CD4-positive, alpha-beta T cell (primary cell): ENCODE measurements around the gene CTSK. TPM values are rescaled to one million over a fixed set of nuclear protein-coding genes. Genes with fewer than 3 reads are reported as not detected.

ENCODE experiments used
- ATAC-seq: fragments of 200-7000 bp; cut with Tn5 transposase; one replicate; pipeline ENCODE4 v1.10.0; 2022; ENCODE audit warnings: mild to moderate bottlenecking; ENCODE audit not compliant: poor library complexity
- CTCF ChIA-PET: fragments of 350-600 bp; sonication (Branson Sonifier 250); formaldehyde crosslinking; loops from one replicate; lab custom pipeline; 2021; ENCODE audit warnings: antibody characterized with exemption, inconsistent platforms; lab: Charles Lee
- POLR2A ChIA-PET: fragments of 350-600 bp; sonication (Branson Sonifier 250); formaldehyde crosslinking; loops from one replicate; lab custom pipeline; 2021; ENCODE audit warnings: antibody characterized with exemption, inconsistent platforms; lab: Charles Lee
- DNase-seq, 14 experiments: peaks; one replicate each; pipeline ENCODE4 v3.0.0-alpha.2; 2013 to 2020; ENCODE audit warnings: mixed read lengths in 2 of 14
- H3K27ac ChIP-seq, 2 donors: one replicate each; pipeline versions ENCODE4 v1.5.1 to v1.7.0; 2013; ENCODE audit warnings: low read length in 2 of 2, low read depth in 1 of 2, mild to moderate bottlenecking in 1 of 2
- H3K27me3 ChIP-seq, 2 experiments: 1 replicate in 1 of 2; 2 replicates in 1 of 2; pipeline versions ENCODE4 v1.6.1 to v1.7.0; 2013; ENCODE audit warnings: low read length in 2 of 2, control low read depth in 1 of 2, mild to moderate bottlenecking in 1 of 2, moderate library complexity in 1 of 2; ENCODE audit not compliant: insufficient read depth in 2 of 2, control insufficient read depth in 1 of 2
- H3K36me3 ChIP-seq: one replicate; pipeline ENCODE4 v1.6.1; 2013; ENCODE audit warnings: low read length, control low read depth; ENCODE audit not compliant: insufficient read depth
- H3K4me1 ChIP-seq: one replicate; pipeline ENCODE4 v1.6.1; 2013; ENCODE audit warnings: low read length, control low read depth; ENCODE audit not compliant: insufficient read depth
- H3K4me3 ChIP-seq: one replicate; pipeline ENCODE4 v1.5.1; 2013; ENCODE audit warnings: mild to moderate bottlenecking, low read length, moderate library complexity
- H3K9me3 ChIP-seq, 2 experiments: 1 replicate in 1 of 2; 2 replicates in 1 of 2; pipeline versions ENCODE4 v1.6.1 to v1.7.0; 2013; ENCODE audit warnings: low read length in 2 of 2, mild to moderate bottlenecking in 2 of 2, control low read depth in 1 of 2, moderate library complexity in 1 of 2; ENCODE audit not compliant: control insufficient read depth in 1 of 2, insufficient read depth in 1 of 2
- H3K27ac Mint-ChIP-seq: one replicate; pipeline ENCODE4 v1.8.0; 2020; ENCODE audit warnings: mixed read lengths
- H3K27me3 Mint-ChIP-seq: one replicate; pipeline ENCODE4 v1.8.0; 2021; ENCODE audit warnings: mixed read lengths
- H3K36me3 Mint-ChIP-seq: one replicate; pipeline ENCODE4 v1.8.0; 2021; ENCODE audit warnings: low read depth, mixed read lengths
- H3K4me1 Mint-ChIP-seq: one replicate; pipeline ENCODE4 v1.8.0; 2021; ENCODE audit warnings: low read depth, mixed read lengths
- H3K4me3 Mint-ChIP-seq: one replicate; pipeline ENCODE4 v1.8.0; 2020; ENCODE audit warnings: mild to moderate bottlenecking, mixed read lengths
- H3K9me3 Mint-ChIP-seq: one replicate; pipeline ENCODE4 v1.8.0; 2020; ENCODE audit warnings: mixed read lengths
- intact Hi-C, 2 experiments: fragments of 100-400 bp; cut with DNase I in 1 of 2; cut with micrococcal nuclease in 1 of 2; formaldehyde crosslinking; loops; one replicate each; pipeline versions ENCODE4 v1.15.1 to v1.9.0; 2023 to 2025; cut with DNase I, micrococcal nuclease
- total RNA-seq, 174 experiments: library from RNA in 2 of 174; stranded (reverse) in 2 of 174; gene quantifications; one replicate each; pipeline ENCODE4 v1.2.3 and lab custom pipeline; 2021 to 2026
- TF ChIP-seq, protein P1 (sequence below): fragments of 200-600 bp; IDR thresholded peaks from one replicate; pipeline ENCODE4 v1.8.0; 2022; ENCODE audit warnings: antibody characterized with exemption, mild to moderate bottlenecking

The CTSK gene
- total RNA-seq, 2 experiments from 2014 or later: 11.2 to 11.8 TPM

DNA sequence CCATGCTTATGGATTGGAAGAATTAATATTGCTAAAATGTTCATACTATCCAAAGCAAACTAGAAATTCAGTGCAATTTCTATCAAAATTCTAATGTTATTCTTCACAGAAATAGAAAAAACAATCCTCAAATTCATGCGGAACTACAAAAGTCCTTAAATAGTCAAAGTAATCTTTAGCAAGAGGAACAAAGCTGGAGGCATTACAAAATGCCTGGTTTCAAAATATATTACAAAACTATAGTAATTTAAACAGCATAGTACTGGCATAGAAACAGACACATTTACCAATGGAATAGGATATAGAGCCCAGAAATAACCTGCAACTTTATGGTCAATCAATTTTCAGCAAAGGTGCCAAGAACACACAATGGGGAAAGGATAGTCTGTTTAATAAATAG lies 46.3 kb downstream of the CTSK start:
- Mint-ChIP-seq H3K27me3 (no peaks in the 10 kb centered on the region), H3K9me3 (no peaks in the 10 kb centered on the region), H3K36me3 (peaks cover 68% of the 10 kb centered on the region), H3K4me3 (no peak overlapping the region), H3K27ac (no peak overlapping the region), H3K4me1 (peaks cover 54% of the 10 kb centered on the region)
- H3K36me3 ChIP-seq: peaks cover 25% of the 10 kb centered on the region
- POLR2A ChIA-PET: no interaction called here
- no peaks in the 10 kb centered on the region for H3K27me3 ChIP-seq
- ATAC-seq (no peak), DNase-seq (no peak)
- intact Hi-C loops: no loop called here
- TF ChIP-seq, protein P1, sequence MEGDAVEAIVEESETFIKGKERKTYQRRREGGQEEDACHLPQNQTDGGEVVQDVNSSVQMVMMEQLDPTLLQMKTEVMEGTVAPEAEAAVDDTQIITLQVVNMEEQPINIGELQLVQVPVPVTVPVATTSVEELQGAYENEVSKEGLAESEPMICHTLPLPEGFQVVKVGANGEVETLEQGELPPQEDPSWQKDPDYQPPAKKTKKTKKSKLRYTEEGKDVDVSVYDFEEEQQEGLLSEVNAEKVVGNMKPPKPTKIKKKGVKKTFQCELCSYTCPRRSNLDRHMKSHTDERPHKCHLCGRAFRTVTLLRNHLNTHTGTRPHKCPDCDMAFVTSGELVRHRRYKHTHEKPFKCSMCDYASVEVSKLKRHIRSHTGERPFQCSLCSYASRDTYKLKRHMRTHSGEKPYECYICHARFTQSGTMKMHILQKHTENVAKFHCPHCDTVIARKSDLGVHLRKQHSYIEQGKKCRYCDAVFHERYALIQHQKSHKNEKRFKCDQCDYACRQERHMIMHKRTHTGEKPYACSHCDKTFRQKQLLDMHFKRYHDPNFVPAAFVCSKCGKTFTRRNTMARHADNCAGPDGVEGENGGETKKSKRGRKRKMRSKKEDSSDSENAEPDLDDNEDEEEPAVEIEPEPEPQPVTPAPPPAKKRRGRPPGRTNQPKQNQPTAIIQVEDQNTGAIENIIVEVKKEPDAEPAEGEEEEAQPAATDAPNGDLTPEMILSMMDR: no peak
- no peaks in the 10 kb centered on the region for H3K9me3 ChIP-seq
- H3K4me3 ChIP-seq: no peak overlapping the region
- CTCF ChIA-PET: no interaction called here
- no peak overlapping the region for H3K27ac ChIP-seq
- H3K4me1 ChIP-seq: peaks cover 25% of the 10 kb centered on the region

DNA sequence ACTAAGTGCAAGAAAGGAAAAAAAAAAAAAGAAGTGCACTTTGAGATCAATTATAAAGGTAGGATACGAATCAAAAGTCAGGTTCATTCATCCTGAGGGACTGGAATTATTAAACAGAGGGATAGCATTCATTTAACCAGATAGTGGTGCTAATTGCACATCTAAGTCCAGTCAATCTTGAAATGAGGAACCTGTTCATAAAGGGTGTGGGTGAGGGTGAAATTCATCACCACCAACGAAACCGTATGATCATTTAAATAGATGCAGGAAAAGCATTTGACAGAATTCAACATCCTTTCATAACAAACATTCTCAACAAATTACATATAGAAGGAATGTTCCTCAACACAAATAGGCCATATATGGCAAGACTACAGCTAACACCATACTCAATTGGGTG lies 48.0 kb downstream of the CTSK start:
- Histone ChIP-seq H3K9me3 (no peaks in the 10 kb centered on the region), H3K27me3 (no peaks in the 10 kb centered on the region), H3K27ac (no peak overlapping the region), H3K4me1 (peaks cover 20% of the 10 kb centered on the region), H3K36me3 (peaks cover 36% of the 10 kb centered on the region), H3K4me3 (no peak overlapping the region)
- Mint-ChIP-seq H3K27ac (peak overlapping the region; percentile 0), H3K27me3 (no peaks in the 10 kb centered on the region), H3K4me3 (no peak overlapping the region), H3K4me1 (peaks cover 37% of the 10 kb centered on the region), H3K9me3 (no peaks in the 10 kb centered on the region), H3K36me3 (peaks cover 77% of the 10 kb centered on the region)
- ChIA-PET CTCF (no interaction called here), POLR2A (no interaction called here)
- intact Hi-C loops: no loop called here
- ATAC-seq (no peak), DNase-seq (peak in 1 of 14 experiments; percentile 15)
- TF ChIP-seq, protein P1: no peak

DNA sequence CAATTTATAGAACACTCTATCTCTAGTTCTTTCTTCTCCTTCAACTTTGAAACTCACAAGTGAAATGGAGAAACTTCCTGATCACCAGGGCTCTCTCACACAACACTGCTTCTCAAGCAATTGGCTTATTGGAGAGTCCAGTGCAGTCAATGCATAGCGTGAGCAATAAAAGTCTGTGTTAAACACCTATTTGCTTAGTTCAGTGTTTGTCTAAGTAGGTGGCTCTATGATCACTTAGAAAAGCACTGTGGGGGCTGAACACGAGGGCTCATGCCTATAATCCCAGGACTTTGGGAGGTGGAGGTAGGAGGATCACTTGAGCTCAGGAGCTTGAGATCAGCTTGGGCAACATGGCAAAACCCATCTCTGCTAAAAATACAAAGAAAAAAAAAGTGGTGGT lies 54.6 kb downstream of the CTSK start:
- H3K36me3 Mint-ChIP-seq: peaks cover 83% of the 10 kb centered on the region
- TF ChIP-seq, protein P1: no peak
- CTCF ChIA-PET: interaction anchor here (1.4 kb wide), 1 partner anchor 169 kb away, joined by 3 read pairs; no protein-coding TSS in a partner anchor
- H3K9me3 Mint-ChIP-seq: no peaks in the 10 kb centered on the region
- H3K4me1 Mint-ChIP-seq: no peaks in the 10 kb centered on the region
- no peak overlapping the region for H3K4me3 ChIP-seq
- intact Hi-C loops: loop anchor here in 1 of 2 experiments (10.0 kb wide), 1 partner anchor 181 kb away; no protein-coding TSS in a partner anchor
- ATAC-seq (no peak), DNase-seq (no peak)
- no peaks in the 10 kb centered on the region for H3K9me3 ChIP-seq
- no peak overlapping the region for H3K27ac ChIP-seq
- H3K4me1 ChIP-seq: no peaks in the 10 kb centered on the region
- POLR2A ChIA-PET: no interaction called here
- H3K27me3 Mint-ChIP-seq: no peaks in the 10 kb centered on the region
- no peak overlapping the region for H3K4me3 Mint-ChIP-seq
- H3K36me3 ChIP-seq: peaks cover 84% of the 10 kb centered on the region
- H3K27me3 ChIP-seq: no peaks in the 10 kb centered on the region
- no peak overlapping the region for H3K27ac Mint-ChIP-seq
